ENCODE results near the gene C1orf174.
A peak's percentile ranks its signal among the peaks of the same experiment; 100 is the strongest.

The C1orf174 gene

GRCh38 chr1:3864884-3865283 is 35.2 kb downstream of the C1orf174 start:
- no peak for DNase-seq

GRCh38 chr1:3863231-3863935 is 36.7 kb downstream of the C1orf174 start:
- DNase-seq: no peak

GRCh38 chr1:3858231-3858981 is 41.7 kb downstream of the C1orf174 start:
- no peak for DNase-seq

- peak; percentile 61 for DNase-seq
Measured at GRCh38 chr1:3857791-3858129, 42.3 kb downstream of the C1orf174 start.

- peak; percentile 98 for DNase-seq
Measured at GRCh38 chr1:3856923-3857790, 42.9 kb downstream of the C1orf174 start, which contains the start of the genes CEP104 and DFFB. Gene CEP104, minus strand, starts transcription at chr1:3857211. Its CDS starts 4,804 bp downstream, at chr1:3852407. Gene DFFB, plus strand, starts transcription at chr1:3857476. Its CDS starts 128 bp downstream, at chr1:3857604.

GRCh38 chr1:3852711-3853485 is 47.2 kb downstream of the C1orf174 start:
- DNase-seq: no peak

- no peak for DNase-seq
Measured at GRCh38 chr1:3852091-3852490, 48.0 kb downstream of the C1orf174 start.

- no peak for DNase-seq
Measured at GRCh38 chr1:3851292-3851691, 48.8 kb downstream of the C1orf174 start.

- no peak for DNase-seq
Measured at GRCh38 chr1:3850857-3851256, 49.2 kb downstream of the C1orf174 start.

GRCh38 chr1:3847081-3847480 is 53.0 kb downstream of the C1orf174 start:
- no peak for DNase-seq

GRCh38 chr1:3846541-3846940 is 53.5 kb downstream of the C1orf174 start:
- no peak for DNase-seq

GRCh38 chr1:3842912-3843311 is 57.2 kb downstream of the C1orf174 start:
- no peak for DNase-seq

GRCh38 chr1:3841491-3841890 is 58.6 kb downstream of the C1orf174 start:
- DNase-seq: no peak

Measured in activated CD8-positive, alpha-beta memory T cell treated with anti-CD3 and anti-CD28 coated beads for 24 hours (primary cell).